Epidermal melanocyte (primary cell): ENCODE measurements around the gene CNTN5.
A peak's percentile ranks its signal among the peaks of the same experiment; 100 is the strongest.

Experiments
- DNase-seq: peaks from one replicate; pipeline ENCODE4 v3.0.0; 2011; ENCODE audit warnings: low spot score; ENCODE audit not compliant: insufficient read length

Gene CNTN5

DNA sequence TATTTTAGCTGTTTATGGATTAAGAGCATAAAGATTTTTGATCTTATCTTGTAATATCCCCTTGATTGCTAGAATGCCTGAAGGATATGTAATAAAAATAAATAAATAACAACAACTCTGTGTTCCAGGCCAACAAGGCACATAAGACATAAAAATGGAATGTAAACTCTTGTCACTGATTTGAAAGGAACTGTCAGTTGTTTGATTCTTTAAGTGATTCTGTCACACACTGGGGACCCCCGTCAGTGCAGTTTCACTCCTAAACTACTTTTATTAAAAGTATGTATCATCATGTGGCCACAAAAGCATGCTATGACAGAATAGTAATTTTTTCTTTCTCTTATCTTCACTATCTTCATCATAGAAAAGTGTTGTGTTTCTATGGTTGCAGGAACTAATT, 572.4 kb downstream of the CNTN5 start:
- no peak for DNase-seq

DNA sequence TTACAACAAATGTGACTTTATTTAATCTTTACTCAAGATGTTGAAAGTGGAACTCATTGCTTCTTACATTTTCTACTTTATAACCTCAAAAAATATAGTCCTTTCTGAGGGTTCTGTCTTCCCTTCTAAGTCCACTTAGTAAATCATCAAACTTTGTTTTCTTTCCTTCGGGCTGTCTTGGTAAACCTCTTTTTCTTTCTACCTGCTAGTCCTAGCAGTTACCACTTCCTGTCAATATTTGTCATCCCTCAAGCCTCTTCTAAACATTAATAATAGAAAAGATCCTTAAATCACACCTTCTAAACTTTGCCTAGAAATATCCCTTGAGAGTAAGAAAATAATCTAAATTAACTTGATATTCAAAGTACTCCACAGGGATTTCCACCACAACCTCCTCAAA, 580.4 kb downstream of the CNTN5 start:
- DNase-seq = no peak

DNA sequence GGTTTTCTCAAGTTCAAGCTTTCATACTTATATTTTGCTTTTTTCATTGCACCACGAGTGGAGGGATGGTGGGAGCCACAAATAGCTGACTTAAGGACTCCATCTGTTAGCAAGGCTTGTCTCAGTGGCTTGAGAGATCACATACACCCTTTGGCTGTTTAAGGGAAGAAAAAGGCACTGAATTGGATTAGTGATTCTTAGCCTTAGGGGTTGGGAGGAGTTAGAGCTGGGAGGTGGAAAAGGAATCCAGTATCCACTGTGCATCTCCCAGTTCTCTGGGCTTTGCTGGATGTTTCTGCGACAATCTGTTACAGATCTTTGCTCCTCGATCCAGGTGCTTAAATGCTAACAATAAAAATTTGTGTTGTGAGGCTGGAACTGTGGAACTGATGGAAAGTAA, 593.6 kb downstream of the CNTN5 start:
- DNase-seq = no peak

DNA sequence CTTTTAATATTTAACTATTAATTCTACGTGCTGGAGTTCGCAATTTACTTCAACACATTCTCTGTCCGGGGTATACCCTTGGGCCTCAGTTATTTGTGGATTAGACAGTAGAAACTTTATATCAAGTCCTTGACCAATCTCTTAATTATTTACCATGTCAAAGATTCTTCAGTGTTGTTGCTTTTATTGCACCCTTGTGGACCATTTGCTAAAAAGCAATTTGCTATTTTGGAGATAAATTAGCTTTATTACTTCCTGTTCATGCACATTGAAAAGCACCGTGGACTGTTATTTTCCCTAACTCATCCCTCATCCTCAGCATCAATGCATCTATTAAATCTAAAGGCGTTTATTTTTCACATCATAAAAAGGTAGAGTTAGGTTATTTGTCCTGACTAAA, 609.9 kb downstream of the CNTN5 start:
- no peak for DNase-seq

DNA sequence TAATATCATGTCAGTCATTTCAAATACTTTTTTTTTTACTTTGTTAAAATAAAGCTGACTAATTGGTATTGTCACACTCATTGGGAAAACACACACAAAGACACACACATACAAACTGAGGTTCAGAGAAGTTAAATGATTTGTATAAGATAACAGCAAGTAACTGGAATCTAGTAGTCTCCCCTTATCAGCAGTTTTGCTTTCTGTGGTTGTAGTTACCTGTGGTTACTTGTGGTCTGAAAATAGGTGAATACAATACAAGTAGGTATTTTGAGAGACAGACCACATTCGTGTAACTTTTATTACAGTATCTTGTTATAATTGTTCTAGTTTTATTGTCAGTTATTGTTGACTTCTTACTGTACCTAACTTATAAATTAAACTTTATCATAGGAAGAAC, 610.9 kb downstream of the CNTN5 start:
- no peak for DNase-seq

DNA sequence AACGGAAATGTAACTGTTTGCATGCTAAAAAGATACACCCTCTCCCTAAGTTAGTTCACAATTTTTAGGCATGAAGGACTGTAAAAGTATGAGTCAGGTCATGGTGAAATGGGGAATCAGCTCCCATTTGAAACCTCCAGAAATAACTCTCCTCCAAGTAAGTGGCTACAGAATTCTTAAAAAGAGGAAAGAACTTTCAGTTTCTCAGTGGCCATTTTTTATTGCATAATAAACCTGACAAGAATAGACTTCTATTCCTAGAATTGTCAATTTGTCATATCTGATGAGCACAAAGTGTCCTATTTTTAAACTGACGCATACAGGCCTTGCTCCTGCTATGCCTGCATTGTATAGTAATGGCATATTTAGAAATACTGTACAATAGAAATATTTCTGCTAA, 612.2 kb downstream of the CNTN5 start:
- DNase-seq = no peak

DNA sequence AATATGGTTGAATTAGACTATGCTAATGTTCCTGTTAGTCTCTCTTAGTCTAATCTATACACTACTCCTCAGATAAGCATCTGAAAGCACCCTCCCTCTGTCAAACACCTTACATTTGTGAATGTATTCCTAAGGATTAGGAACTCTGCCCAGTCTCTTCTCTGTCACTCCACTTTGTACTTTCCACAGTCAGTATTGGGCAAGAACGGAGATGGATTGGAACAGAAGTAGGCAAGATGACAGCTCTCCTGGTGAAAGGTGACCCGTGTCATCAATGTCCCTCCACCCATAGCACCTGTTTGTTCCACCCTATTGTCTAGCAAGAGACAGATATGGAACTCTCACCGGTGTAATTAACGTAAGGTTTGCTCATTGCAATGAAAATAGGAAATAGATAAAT, 613.8 kb downstream of the CNTN5 start:
- no peak for DNase-seq

DNA sequence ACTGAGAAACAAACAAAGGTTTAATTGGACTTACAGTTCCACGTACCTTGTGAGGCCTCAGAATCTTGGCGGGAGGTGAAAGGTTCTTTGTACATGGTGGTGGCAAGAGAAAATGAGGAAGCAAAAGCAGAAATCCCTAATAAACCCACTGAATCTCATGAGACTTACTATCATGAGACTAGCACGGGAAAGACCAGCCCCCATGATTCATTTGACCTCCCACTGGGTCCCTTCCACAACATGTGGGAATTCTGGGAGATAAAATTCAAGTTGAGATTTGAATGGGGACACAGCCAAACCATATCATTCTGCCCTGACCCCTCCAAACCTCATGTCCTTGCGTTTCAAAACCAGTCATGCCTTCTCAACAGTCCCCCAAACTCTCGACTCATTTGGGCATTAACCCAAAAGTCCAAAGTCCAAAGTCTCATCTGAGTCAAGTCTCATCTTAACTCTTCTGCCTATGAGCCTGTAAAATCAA, 617.4 kb downstream of the CNTN5 start:
- no peak for DNase-seq

DNA sequence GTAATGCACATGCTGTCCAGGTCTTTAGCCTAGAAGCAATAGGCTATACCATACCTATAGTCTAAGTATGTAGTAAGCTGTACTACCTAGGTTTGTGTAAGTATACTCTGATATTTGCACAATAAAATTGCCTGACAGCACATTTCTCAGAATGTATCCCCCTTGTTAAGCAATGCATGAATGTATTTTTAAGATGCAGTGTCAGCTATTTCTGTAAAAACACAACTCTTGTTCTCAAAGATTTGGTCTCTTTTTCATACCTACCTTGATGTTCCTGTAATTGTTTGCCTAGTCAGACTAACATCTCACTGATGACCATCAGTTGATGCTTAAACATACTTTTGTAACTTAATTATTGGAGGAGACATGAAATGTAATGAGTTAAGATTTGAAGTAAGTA, 619.9 kb downstream of the CNTN5 start:
- DNase-seq = no peak

DNA sequence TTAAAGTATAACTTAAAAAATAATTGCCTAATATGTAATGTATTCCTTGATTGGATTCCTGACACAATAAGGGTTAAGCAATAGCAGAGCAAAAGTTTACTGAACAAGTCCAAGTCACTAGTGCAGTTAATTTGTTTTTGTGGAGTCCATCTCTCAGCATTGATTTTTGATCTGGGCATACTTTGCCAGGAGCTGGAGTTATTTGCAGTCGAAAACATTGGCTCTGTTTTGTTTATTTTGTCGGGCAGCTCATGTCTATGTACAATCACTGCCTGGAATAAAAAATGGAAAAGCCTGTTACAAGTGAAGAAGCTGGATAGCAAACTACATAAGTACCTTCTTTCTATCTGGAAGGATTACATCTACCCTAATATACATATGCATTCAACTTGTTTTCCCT, 625.2 kb downstream of the CNTN5 start:
- no peak for DNase-seq

DNA sequence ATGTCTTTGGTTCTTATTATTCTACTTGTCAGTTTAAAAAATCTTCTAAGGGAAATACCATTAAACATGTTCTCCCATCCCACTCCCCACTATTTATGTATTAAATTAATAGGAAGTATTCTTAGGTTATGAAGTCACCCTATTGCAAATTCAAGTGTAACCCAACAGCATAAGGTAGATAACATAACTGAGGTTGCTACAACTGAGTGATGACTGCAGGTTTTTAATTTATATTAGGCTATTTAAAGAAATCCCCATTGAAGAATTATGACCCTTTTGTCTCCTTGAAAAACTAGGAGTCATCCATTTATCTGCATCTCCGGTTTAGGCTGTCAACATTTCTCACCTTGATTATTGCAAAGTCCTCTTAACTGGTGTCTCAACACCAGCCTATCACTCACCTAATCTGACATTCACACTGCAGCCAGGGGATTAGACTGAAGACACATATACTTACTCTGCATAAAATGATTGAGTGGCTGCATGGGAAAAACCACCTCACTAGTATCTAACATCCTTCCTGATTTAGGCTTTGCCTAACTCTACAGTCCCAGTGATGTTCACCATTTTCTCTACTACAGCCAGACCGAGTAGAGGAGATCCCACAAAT, 649.4 kb downstream of the CNTN5 start:
- DNase-seq = no peak

DNA sequence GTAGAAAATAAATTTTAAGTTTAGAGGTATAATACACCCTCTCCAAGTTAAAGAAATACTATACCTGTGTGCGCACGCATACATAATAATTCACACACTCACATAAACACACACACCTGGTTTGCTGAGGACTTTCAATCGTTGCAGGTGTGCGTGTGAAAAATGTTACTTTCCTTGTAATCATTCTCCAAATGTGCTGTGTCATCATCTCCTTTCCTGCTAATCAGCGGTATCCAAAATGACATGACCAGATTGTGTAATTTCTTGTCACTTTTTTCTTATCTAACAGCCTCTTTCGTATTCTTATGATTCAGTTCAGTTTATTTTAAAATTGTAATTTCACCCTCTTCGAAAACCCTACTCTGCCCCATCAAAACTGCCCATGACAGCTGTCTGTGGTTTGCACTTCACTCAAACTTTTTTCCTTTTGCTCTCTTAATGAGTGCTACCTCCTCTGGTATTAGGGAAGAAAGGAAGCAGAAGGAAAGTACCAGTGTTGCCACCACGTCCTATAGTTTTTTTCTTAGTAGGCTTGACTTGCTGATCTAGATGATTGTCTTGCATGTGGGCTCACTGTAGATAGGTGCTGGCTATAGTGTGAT, 651.2 kb downstream of the CNTN5 start:
- DNase-seq = no peak

DNA sequence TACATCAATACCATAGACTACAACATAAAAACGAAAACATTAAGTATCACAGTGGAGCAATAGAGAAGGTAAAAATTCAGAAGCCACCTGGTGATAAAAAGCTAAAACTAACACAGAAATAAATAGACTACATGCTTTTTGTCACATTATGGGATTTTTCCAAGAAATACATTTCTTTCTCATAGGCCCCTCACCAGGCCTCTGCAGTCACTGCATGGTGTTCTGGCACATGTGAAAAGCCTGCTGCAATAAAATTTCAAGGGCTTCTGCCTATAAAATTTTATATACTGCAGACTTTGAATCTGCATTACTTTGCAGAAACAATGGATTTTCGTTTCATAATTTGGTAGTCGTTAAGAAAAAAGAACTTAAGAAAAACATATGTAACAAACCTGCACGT, 655.5 kb downstream of the CNTN5 start:
- DNase-seq = no peak

DNA sequence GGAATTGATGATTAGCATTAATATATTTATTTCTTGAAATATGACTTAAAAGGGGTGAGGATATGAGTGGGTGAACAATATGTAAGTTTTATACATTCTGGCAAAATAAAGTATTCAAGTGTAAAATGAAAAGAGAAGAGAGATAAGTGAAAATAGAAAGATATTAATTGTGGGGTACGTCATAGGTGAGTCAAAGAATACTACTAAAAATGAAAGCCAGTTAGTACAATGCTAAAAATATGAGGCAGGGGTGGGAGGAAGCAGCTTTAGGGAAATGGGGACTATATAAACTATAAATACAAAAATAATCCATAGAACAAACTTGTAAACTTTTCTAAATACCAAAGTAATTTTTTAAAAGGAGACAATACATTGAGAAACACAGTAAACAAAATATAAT, 661.4 kb downstream of the CNTN5 start:
- DNase-seq = no peak

DNA sequence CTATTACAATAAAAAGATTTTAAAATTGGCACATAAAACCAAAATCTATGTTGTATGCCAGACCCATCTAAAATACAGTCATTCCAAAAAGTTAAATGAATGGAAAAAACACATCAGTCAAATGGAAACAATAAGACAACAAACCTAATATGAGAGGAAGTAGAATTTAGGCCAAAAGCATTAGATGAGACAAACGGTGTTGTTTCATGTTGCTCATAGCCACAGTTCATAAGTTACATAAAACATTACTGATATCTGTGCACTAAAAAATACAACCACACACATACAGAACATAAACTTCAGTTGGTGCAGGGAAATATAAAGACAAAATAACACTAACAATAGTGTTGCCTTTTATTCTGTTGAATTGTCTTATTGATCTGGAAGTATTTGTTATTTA, 661.9 kb downstream of the CNTN5 start:
- no peak for DNase-seq

DNA sequence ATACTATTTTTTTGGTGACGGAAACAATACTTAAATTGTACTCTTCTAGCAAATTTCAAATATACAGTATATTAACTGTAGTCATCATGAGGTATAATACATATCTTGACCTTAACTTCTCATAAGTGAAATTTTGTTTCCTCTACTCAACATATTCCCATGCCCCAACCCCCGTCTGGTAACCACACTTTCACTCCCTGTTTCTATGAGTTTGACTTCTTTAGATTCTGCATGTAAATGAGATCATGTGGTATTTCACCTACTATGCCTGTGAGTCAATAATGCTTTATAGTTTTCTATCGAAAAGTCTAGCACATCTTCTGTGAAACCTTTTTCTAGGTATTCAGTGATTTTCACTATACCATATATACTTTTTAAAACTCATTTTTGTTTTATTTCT, 663.2 kb downstream of the CNTN5 start:
- no peak for DNase-seq

DNA sequence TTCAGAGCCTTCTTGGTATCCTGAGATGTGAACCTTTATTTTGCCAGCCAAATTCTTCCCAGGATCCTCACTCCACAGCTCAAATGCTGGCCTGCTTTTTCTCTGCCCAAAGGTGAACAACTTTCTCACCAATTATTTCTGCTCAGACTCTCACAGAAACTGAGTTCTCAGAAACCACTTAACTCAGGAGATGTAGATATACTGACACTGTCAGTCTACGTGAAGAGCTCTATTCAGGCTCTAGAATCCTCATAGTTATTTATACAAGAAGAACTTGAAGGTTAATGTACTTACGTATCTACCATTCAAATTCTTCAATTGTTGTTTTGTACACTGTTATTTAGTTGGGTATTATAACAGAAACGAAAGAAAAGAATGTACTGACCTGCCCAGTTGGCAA, 666.1 kb downstream of the CNTN5 start:
- no peak for DNase-seq

DNA sequence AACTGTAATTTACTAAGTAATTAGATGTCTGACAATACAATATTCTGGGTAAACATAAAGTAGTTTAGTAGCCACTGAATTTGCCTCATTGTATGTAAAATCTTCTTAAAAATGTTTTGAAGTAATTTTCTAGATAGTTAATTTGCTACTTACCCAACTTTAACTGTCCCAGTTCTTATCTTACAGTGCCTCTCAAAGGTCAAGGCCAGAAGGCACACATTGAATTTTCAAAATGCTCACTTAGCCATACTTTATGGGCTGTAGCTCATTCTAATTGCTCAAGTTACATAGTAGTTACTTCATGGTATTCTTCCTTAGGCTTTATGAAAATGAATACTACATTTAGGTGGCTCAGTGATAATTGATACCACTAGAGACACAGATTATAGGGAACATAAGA, 666.6 kb downstream of the CNTN5 start:
- no peak for DNase-seq

DNA sequence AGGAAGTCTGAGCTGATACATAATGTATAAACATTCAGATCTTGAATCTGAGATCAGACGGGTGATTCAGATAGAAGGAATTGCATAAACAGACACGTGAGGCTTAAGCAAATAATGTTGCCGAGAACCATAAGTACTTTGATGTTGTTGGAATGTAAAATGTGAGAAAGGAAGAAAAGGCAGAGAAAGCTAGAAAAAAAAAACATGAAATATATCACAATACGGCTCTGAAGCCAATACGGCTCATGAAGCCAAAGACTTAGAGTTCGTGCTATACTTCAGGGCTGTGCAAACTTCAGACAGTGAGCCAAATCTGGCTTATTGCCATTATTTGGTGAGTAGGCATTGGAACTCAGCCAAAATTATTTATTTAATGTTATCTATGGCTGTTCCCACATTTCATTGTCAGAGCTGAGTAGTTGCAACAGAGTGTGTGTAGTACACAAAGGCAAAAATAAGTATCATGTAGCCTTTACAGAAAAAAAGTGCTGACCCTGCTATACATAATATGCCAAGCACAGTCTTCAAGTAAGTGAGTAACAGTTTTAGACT, 673.3 kb downstream of the CNTN5 start:
- peak; percentile 18 for DNase-seq

DNA sequence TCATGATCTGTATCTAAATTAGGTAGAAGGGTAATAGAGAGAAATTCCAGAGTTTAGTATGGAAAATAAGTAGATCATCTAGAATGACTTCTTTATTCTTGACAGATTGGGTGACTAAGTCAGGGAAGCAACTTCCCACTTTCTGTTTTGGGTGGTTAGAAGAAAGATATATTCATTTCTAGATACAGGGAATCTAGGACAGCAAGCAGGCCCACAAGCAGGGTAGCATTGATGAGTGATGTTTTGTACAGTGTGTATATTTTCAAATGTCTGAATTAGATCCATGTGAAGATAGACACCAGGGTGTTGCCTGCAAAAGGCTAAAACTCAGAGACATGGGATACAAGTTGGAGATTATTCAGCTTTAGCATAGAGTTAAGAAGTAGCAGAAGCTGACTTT, 674.4 kb downstream of the CNTN5 start:
- DNase-seq = no peak

DNA sequence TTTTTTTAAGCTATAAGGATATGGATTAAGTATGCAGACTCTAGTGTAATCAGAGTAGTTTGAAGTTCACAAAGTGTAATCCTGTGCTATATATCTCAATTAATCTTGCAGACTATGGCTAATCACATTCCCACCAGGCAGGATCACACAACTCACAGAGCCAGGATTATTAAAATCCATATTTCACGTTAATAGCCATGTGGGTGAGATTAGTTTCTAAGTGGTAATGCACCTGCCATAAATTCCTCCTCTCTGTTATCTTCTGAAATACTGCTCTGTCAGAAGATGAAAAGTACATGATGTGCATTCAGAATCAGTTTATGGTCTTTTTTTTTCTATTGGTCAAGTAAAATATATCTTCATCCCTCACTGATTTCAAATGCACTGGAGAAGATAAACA, 686.1 kb downstream of the CNTN5 start:
- DNase-seq = no peak

DNA sequence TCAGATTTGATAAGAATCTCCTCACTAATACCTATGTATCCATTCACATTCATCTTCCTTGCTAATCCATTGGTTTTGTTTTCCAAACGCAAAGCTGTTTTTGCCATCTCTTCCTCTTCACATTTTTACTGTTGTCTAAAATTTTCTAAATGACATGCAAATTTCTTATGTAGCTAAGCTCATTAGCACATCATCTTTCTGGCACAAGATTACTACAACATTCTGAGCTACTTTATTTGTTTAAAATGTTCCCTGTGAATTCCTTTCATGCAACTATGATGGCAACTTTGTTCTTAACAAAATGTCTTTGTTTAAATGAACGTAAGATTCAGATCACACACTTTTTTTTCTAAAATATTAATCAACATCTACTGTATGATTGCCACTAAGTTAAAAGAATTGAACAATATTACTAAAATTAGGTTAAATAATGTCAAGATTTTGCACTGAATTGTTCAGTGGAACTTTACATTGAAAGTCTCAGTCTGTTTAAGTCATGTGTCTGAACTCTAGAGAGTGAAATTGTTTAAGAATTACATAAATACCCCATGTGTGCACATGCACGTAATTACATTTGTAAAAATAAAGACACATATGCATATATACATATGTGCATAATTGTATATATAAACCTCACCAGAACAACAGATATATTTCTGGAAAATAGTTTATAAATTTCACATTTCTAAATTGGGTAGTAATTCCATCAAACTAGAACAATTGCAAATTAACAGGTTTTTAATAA, 688.4 kb downstream of the CNTN5 start:
- no peak for DNase-seq

DNA sequence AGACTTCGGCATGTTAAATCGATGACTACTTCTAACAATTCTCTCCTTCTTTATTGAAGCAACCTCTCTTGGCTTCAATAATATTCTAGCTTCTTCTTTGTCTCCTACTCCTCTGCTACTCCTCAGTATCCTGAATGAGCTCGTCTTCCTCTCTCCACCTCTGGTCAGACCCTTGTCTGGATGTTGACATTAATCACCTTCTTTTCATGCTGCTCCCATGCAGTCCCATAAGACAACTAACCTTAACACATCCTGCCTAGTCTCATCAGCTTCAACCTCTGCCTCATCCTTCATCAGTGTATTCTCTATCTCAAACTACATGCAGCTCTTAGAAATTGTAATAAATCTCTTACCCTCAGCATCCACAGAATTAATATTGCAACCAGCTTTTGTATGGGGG, 695.6 kb downstream of the CNTN5 start:
- DNase-seq = no peak
